Activated T-cell treated with anti-CD3 and anti-CD28 coated beads for 4 hours (primary cell): ENCODE data around the gene MRPL11.
A peak's percentile ranks its signal among the peaks of the same experiment; 100 is the strongest.
"Not testable (repeated sequence)": the region's sequence is repeated elsewhere in the genome, so short reads cannot be mapped to it uniquely, and the experiment has no call there.

Experiments used
- DNase-seq: peaks from one replicate; pipeline ENCODE4 v3.0.0-alpha.2; 2020

Gene MRPL11

DNA sequence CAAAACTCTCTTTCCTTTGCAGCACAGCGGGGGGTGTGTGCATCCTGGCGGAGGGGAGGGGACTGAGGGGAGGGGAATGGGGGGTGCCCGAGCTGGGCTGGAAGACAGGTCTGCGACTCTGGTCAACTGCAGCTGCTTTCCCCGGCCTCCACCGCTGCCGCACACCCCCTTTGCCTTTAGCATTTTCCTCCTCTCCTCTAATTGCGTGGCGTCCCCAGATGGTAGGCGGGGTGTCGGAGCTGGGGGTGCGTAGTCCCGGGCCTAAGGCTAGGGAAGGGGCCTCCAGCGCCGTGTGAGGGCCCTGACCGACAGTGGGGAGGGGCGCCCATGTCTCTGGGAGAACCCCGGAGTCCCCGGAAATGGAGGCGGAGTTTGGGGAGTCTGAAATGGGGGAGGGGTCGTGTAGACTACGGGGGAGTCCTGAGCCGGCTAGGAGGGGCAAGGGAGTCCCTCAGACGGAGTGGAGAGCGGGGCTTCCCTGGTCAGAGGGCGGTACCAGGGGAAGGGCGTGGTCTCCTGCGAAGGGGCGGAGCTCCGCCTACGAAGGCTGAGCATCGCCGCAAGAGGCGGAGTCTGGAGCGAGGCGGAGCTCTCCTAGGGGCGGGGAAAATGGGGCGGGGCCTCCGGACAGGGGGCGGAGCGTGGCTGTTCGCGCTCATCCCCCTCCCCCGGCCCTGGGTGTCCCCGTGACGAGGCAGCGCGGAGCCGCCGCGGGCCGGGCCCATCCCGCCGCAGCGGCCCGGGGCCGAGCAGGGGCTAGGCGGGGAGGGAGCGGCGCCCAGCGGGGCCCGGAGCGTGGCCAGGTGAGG, 27.8 kb upstream of the MRPL11 start, which contains the start of gene PELI3:
TSS of gene PELI3 (plus strand) at position 681 of the 809 bp plus-strand sequence. CDS start 1,224 bp downstream, outside the sequence.
- DNase-seq, result peak; percentile 98

DNA sequence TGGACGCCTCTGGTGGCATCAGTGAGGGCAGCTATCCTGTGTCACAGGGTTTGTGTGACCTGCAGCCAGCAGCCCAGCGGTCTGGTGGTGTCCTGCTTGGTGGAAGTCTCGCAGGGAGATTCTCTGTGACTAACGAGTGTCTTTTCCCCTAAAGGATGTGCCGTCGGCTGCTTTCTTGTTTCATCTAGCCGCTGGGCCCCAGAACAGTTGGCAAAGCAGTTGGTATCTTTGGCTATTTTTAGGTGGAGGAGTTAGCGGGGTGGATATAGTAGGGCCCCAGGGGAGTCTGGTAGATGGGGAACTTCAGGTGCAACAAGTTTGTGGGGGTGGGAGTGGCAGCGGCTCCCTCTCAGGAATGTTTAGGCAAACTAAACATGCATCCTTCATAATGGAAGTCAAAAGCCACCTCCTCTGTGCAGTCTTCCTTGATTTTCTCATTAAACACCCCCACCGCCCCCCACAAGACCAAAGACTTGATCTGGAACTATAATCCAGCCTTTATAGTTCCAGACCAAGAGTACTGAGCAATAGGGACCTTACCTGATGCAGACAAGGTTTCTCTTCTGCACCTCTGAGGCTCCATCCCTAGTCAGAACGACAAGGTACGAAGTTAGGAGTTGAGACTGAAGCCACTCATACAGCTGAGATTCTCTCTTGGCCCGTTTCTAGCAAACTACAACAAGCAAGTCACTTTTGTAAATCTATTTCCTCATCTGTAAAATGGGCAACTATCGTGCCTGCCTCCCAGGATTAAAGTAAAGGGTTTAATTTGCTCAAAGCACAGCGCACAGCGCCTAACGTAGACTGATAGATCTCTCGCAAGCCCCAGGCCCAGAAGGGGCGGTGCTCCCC, 27.0 kb upstream of the MRPL11 start:
- DNase-seq, result no peak

- no peak for DNase-seq
These were observed 26.3 kb upstream of the MRPL11 start for GRCh38 chr11:66464916-66465315.

DNA sequence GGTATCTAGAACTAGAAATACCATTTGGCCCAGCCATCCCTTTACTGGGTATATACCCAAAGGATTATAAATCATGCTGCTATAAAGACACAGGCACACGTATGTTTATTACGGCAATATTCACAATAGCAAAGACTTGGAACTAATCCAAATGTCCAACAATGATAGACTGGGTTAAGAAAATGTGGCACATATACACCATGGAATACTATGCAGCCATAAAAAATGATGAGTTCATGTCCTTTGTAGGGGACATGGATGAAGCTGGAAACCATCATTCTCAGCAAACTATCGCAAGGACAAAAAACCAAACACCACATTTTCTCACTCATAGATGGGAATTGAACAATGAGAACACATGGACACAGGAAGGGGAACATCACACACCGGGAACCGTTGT, 25.5 kb upstream of the MRPL11 start:
- DNase-seq, result not testable (repeated sequence)

DNA sequence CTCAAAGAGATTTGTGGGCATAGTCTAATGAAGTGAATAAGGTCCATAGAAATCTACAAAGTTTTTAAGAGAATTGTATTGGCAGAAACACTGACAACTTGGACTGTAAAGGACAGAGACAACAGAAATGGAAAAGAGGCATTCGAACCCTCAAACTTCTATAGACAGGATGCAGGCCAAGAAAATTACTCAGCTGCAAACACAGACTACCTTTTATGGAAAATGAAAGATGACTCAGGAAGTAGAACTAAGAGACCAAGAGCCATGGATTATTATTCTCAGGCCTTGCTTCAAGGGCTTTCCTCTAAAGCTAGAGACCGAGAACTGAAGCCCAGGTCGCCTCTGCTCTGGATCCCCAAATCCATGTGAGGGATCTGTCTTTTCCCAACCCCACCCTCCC, 24.3 kb upstream of the MRPL11 start:
- no peak for DNase-seq

DNA sequence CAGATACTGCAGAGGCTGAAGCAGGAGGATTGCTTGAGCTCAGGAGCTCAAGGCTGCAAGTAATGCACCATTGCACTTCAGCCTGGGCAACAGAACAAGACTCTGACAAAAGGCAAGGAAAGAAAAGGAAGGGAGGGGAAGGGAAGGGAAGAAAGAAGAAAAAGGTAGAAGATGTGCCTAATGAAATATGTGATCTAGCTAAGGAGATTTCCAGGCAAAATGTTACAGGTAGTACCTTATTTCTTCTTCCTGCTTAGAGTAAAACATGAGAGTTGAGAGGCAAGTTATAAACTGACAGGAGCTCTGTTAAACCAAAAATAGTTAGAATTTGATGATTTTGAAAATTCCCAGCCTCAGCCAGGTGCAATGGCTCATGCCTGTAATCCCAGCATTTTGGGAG, 23.4 kb upstream of the MRPL11 start:
- DNase-seq, result no peak

- DNase-seq, result no peak
These were observed 20.6 kb upstream of the MRPL11 start for GRCh38 chr11:66459138-66459778.

- no peak for DNase-seq
These were observed 19.2 kb upstream of the MRPL11 start for GRCh38 chr11:66457826-66458225.

GRCh38 chr11:66454828-66455227, 16.2 kb upstream of the MRPL11 start:
- DNase-seq, result no peak

GRCh38 chr11:66454247-66454646, 15.6 kb upstream of the MRPL11 start:
- DNase-seq, result no peak

DNA sequence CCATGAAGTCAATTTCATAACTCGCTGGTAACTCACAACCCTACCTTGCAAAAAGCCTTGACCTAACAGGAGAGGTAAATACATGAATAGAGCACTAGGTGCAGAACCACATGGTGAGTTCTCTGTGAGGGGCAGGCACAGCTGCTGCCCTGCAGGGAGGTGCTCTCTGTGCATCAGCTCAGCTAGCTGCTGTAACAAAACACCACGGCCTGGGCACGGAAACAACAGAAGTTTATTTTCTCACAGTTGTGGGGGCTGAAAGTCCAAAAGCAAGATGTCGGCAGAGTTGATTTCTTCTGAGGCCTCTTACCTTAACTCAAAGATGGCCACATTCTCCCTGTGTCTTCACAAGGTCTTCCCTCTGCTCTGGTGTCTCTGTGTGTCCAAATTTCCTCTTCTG, 13.0 kb upstream of the MRPL11 start:
- DNase-seq, result no peak

DNA sequence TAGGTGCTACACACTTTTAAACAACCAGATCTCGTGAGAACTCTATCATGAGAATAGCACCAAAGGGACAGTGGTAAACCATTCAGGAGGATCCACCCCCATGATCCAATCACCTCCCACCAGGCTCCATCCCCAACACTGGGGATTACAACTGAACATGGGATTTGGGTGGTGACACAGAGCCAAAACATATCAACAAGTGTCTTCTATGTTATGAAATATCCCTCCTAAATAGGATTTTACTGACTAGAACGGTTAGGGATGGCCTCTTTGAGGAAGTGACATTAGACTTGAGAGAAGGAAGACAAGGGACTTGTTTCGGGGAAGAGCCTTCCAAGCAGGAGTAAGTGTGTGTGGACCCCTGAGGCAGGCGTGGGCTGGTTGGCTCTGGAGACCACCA, 11.9 kb upstream of the MRPL11 start:
- DNase-seq, result no peak

DNA sequence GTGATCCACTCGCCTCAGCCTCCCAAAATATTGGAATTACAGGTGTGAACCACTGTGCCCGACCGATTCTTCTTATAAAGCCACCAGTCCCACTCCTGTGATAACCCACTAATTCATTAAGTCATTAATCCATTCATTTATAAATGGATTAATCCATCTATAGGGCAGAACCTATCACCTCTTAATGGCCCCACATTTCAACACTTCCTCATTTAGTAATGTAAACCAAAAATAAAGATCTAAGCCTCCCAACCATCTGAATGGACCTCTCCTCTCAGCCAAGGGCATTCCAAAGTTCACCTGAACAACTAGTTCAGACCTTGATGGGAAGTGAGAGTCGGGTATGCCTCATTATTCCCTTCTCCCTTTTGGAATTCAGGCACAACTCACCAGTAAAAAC, 9.9 kb upstream of the MRPL11 start:
- DNase-seq, result no peak

DNA sequence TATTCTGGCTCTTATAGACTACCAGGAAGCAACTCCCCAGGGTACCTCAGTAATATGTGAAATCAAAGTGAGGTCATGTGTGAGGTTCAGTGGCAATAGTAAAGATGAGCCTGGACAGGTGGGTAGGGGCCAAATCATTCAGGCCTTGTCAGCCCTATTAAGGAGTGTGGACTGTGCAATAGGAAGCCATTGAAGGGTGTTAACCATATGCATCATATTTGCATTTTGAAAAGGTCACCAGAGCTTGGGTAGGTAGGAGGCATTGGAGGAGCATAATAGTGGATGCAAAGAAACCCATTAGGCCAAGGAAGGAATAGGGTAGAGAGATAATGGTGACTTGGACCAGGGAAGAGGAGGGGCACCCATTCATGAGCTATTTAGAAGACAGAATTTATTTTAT, 8.4 kb upstream of the MRPL11 start:
- no peak for DNase-seq

DNA sequence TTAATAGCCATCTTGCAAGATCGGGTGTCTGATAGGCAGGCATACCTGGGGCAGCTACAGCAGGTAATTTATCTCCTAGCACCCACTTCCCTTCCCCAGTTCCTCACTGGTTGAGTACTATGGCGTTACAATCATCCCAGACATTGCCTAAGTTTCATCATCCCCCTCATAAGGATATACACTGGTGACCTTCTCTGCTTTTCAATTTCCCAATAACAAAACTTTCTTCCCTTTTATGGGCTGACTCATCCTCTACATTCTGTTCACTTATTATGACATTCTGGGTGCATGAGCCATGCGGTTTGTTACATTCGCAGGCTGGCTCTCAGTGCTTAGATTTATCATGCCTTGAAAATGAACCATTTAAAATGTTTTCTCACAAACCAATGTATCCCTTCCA, 5.0 kb upstream of the MRPL11 start:
- no peak for DNase-seq

- not testable (repeated sequence) for DNase-seq
These were observed 2.3 kb upstream of the MRPL11 start for GRCh38 chr11:66440940-66441282.

DNA sequence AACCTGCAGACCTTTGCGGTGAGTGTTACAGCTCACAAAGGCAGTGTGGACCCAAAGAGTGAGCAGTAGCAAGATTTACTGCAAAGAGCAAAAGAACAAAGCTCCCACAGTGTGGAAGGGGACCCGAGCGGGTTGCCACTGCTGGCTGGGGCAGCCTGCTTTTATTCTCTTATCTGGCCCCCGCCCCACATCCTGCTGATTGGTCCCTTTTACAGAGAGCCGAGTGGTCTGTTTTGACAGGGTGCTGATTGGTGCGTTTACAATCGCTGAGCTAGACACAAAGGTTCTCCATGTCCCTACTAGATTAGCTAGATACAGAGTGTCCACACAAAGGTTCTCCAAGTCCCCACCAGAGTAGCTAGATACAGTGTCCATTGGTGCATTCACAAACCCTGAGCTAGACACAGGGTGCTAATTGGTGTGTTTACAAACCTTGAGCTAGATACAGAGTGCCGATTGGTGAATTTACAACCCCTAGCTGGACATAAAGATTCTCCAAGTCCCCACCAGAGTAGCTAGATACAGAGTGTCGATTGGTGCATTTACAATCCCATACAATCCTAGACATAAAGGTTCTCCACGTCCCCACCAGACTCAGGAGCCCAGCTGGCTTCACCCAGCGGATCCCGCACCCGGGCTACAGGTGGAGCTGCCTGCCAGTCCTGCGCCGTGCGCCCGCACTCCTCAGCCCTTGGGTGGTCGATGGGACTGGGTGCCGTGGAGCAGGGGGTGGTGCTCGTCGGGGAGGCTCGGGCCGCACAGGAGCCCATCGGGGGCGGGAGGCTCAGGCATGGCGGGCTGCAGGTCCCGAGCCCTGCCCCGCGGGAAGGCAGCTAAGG, 1.7 kb upstream of the MRPL11 start:
- DNase-seq, result not testable (repeated sequence)

- no peak for DNase-seq
These were observed 607 bp downstream of the MRPL11 start for GRCh38 chr11:66437979-66438503.

DNA sequence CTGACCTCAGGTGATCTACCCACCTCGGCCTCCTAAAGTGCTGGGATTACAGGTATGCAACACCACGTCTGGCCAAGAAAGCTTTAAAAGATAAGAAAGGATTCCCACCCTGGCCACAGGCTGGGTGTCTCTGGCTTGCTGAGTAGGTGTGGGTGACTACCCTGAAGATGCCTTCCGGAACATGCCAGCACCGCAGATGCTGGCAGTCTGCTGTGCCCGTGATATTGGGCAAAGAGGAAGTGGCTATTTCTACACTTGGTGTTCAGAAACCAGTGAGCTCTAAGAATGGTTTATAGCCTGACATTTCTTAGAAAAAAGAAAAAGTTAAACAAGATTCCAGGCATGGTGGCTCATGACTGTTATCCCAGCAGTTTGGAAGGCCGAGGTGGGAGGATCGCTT, 6.1 kb downstream of the MRPL11 start:
- DNase-seq, result no peak

DNA sequence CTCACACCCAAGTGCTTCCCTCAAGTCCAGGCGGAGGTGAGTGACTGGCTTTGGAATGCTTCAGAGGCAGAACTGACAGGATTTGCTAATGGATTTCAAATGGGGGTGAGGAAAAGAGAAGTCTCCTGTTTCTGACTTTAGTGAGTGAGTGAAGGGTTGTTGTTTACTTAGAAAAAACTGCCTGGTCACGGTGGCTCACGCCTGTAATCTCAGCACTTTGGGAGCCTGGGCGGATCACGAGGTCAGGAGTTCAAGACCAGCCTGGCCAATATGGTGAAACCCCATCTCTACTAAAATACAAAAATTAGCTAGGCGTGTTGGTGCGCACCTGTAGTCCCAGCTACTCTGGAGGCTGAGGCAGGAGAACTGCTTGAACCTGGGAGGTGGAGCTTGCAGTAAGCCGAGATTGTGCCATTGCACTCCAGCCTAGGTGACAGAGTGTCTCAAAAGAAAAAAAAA, 6.7 kb downstream of the MRPL11 start:
- DNase-seq, result not testable (repeated sequence)

- not testable (repeated sequence) for DNase-seq
These were observed 7.4 kb downstream of the MRPL11 start for GRCh38 chr11:66431287-66431686.

GRCh38 chr11:66429983-66430602, 8.6 kb downstream of the MRPL11 start:
- DNase-seq, result peak; percentile 66
